PC-9 (cell line): Measurements from ENCODE around the gene TMEM161A.

Experiments used
- CTCF ChIP-seq: fragments of 200-600 bp; sonication (generic); conservative IDR thresholded peaks from 2 replicates; pipeline ENCODE4 v1.6.1; 2017; ENCODE audit warnings: mixed run types, antibody characterized with exemption, mild to moderate bottlenecking, moderate library complexity
- EZH2 ChIP-seq: fragments of 200-600 bp; sonication (generic); IDR thresholded peaks from 2 replicates; pipeline ENCODE4 v1.8.0; 2017; ENCODE audit warnings: antibody characterized with exemption, low read depth

DNA sequence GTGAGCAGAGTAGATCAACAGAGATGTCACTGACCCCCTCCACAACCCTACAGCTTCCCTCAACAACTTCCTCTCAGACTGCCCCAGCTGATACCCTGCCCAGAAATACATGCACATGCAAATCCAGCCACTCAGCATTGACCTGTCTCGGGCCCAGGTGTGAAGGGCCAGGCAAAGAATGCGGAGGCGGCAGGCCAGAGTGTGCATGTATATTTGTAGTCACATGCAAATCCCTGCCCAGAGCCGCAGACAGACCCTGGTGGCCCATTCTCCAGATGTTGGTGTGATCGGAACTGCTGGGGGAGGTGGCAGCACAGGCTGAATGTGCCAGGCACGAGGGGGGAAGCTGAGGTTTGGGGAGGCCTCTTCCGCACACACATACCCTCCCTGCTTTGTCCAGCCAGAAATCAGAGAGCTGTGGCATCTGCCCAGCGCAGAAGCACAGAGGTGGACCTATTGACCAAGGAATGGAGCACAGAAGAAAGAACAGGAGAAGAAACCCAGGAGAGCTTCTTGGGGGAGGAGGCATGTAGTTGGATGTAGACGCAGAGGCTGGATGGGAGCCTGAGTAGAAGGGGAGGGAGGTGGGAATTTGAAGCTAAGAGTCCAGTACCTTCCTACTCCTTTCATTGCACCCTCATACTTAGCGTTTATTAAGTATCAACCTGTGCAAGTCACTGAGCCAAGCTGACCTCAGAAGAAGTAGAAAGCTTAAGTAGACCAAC lies 17.4 kb upstream of the TMEM161A start:
- TF ChIP-seq CTCF (no peak), EZH2 (no peak)
